IMR-90 (cell line): ENCODE measurements around the gene AP2A1. TPM values are rescaled to one million over a fixed set of nuclear protein-coding genes. Genes with fewer than 3 reads are reported as not detected.
A peak's percentile ranks its signal among the peaks of the same experiment; 100 is the strongest.

Experiments used
- ATAC-seq: fragments of 200-7000 bp; cut with Tn5 transposase; 2 replicates; pipeline ENCODE4 v1.9.1; 2020; ENCODE audit warnings: low read depth, mild to moderate bottlenecking, moderate library complexity
- BruUV-seq: library from RNA; stranded (reverse); fragments of 400-500 nt; replicated peaks from 2 replicates; lab custom pipeline; 2021; lab: Mats Ljungman, UMichigan
- CTCF ChIA-PET: fragments of 300-600 bp; formaldehyde crosslinking; extraction: SDS; loops from one replicate; lab custom pipeline; 2021; ENCODE audit warnings: antibody characterized with exemption; lab: Yijun Ruan, JAX
- POLR2A ChIA-PET: fragments of 300-600 bp; sonication (Branson Sonifier 250); formaldehyde crosslinking; loops from one replicate; lab custom pipeline; 2022; ENCODE audit warnings: antibody characterized with exemption; ENCODE audit not compliant: unreplicated experiment; lab: Charles Lee
- DNase-seq: peaks from one replicate; pipeline ENCODE4 v3.0.0; 2013
- H2AFZ ChIP-seq: replicated peaks from 2 replicates; pipeline ENCODE3; 2013; ENCODE audit warnings: low read length, mild to moderate bottlenecking; ENCODE audit not compliant: poor library complexity
- H2AK5ac ChIP-seq: 2 replicates; pipeline ENCODE4 v1.6.1; 2013; ENCODE audit warnings: low read depth, low read length, inconsistent platforms
- H2AK9ac ChIP-seq: replicated peaks from 2 replicates; pipeline ENCODE3; 2013; ENCODE audit warnings: mild to moderate bottlenecking, low read depth, low read length, moderate library complexity; ENCODE audit not compliant: poor library complexity
- H2BK120ac ChIP-seq: 2 replicates; pipeline ENCODE4 v1.6.1; 2013; ENCODE audit warnings: low read depth, low read length, inconsistent platforms
- H2BK15ac ChIP-seq: 3 replicates; pipeline ENCODE4 v1.6.1; 2013; ENCODE audit warnings: low read depth, low read length, inconsistent platforms
- H2BK20ac ChIP-seq: 2 replicates; pipeline ENCODE4 v1.6.1; 2013; ENCODE audit warnings: low read depth, mild to moderate bottlenecking, inconsistent platforms, low read length, moderate library complexity
- H2BK5ac ChIP-seq: 2 replicates; pipeline ENCODE4 v1.6.1; 2013; ENCODE audit warnings: mild to moderate bottlenecking, low read depth, low read length, inconsistent platforms; ENCODE audit not compliant: poor library complexity, severe bottlenecking
- H3K14ac ChIP-seq: replicated peaks from 2 replicates; pipeline ENCODE4 v1.6.1; 2013; ENCODE audit warnings: low read depth, low read length, inconsistent platforms
- H3K18ac ChIP-seq: 2 replicates; pipeline ENCODE4 v1.6.1; 2013; ENCODE audit warnings: low read depth, low read length, control low read depth
- H3K23ac ChIP-seq: 2 replicates; pipeline ENCODE4 v1.6.1; 2013; ENCODE audit warnings: low read depth, low read length, inconsistent platforms
- H3K27ac ChIP-seq: 2 replicates; pipeline ENCODE4 v1.5.1; 2013; ENCODE audit warnings: mild to moderate bottlenecking, control low read depth, low read length; ENCODE audit not compliant: insufficient read depth
- H3K27me3 ChIP-seq: 2 replicates; pipeline ENCODE4 v1.6.1; 2013; ENCODE audit warnings: low read length; ENCODE audit not compliant: control insufficient read depth, insufficient read depth
- H3K36me3 ChIP-seq: 2 replicates; pipeline ENCODE4 v1.6.1; 2013; ENCODE audit warnings: low read length, mixed read lengths; ENCODE audit not compliant: control insufficient read depth, insufficient read depth
- H3K4ac ChIP-seq: 2 replicates; pipeline ENCODE4 v1.6.1; 2013; ENCODE audit warnings: low read depth, low read length, inconsistent platforms
- H3K4me1 ChIP-seq: 2 replicates; pipeline ENCODE4 v1.6.1; 2013; ENCODE audit warnings: low read length, mixed read lengths; ENCODE audit not compliant: control insufficient read depth, insufficient read depth
- H3K4me2 ChIP-seq: 2 replicates; pipeline ENCODE4 v1.6.1; 2013; ENCODE audit warnings: low read depth, mild to moderate bottlenecking, control low read depth, low read length, moderate library complexity
- H3K4me3 ChIP-seq: 2 replicates; pipeline ENCODE4 v1.5.1; 2013; ENCODE audit warnings: low read depth, mild to moderate bottlenecking, control low read depth, low read length, moderate library complexity; ENCODE audit not compliant: insufficient read depth
- H3K56ac ChIP-seq: 2 replicates; pipeline ENCODE4 v1.6.1; 2013; ENCODE audit warnings: low read length, inconsistent platforms; ENCODE audit not compliant: insufficient read depth; ENCODE audit errors: extremely low read depth
- H3K79me1 ChIP-seq, 2 experiments: 2 replicates each; pipeline ENCODE4 v1.6.1; 2013; ENCODE audit warnings: low read length in 2 of 2, inconsistent platforms in 1 of 2, low read depth in 1 of 2
- H3K9ac ChIP-seq: 2 replicates; pipeline ENCODE4 v1.6.1; 2013; ENCODE audit warnings: low read depth, low read length, control low read depth
- H3K9me1 ChIP-seq: 2 replicates; pipeline ENCODE4 v1.6.1; 2013; ENCODE audit warnings: low read length, inconsistent platforms; ENCODE audit not compliant: insufficient read depth
- H3K9me3 ChIP-seq: 2 replicates; pipeline ENCODE4 v1.6.1; 2013; ENCODE audit warnings: low read length; ENCODE audit not compliant: control insufficient read depth, insufficient read depth
- H4K20me1 ChIP-seq: 2 replicates; pipeline ENCODE4 v1.6.1; 2013; ENCODE audit warnings: low read length, inconsistent platforms; ENCODE audit not compliant: insufficient read depth
- H4K5ac ChIP-seq: 2 replicates; pipeline ENCODE4 v1.6.1; 2013; ENCODE audit warnings: mild to moderate bottlenecking, low read depth, low read length, control low read depth
- H4K8ac ChIP-seq, 2 experiments: 2 replicates each; pipeline ENCODE4 v1.6.1; 2013; ENCODE audit warnings: low read depth in 2 of 2, low read length in 2 of 2, control low read depth in 1 of 2, inconsistent platforms in 1 of 2
- H4K91ac ChIP-seq: 2 replicates; pipeline ENCODE4 v1.6.1; 2013; ENCODE audit warnings: low read depth, low read length, inconsistent platforms; ENCODE audit not compliant: insufficient read depth
- BHLHE40 ChIP-seq: fragments of 150-350 bp; IDR thresholded peaks from 2 replicates; pipeline ENCODE4 v1.6.1; 2016; ENCODE audit warnings: mild to moderate bottlenecking, low read depth, low read length
- CEBPB ChIP-seq: IDR thresholded peaks from 2 replicates; pipeline ENCODE4 v1.6.1; 2012; ENCODE audit warnings: low read depth, low read length, improper control_type of control experiment
- CHD1 ChIP-seq: IDR thresholded peaks from 2 replicates; pipeline ENCODE4 v1.6.1; 2012; ENCODE audit warnings: low read depth, low read length, improper control_type of control experiment
- ELK1 ChIP-seq: fragments of 150-350 bp; IDR thresholded peaks from 2 replicates; pipeline ENCODE4 v1.6.1; 2016; ENCODE audit warnings: low read depth, mild to moderate bottlenecking, low read length, moderate library complexity, borderline replicate concordance
- MAFK ChIP-seq: IDR thresholded peaks from 2 replicates; pipeline ENCODE4 v1.6.1; 2012; ENCODE audit warnings: low read depth, low read length, improper control_type of control experiment
- MAZ ChIP-seq: IDR thresholded peaks from 2 replicates; pipeline ENCODE4 v1.6.1; 2012; ENCODE audit warnings: low read depth, mild to moderate bottlenecking, low read length, improper control_type of control experiment, moderate library complexity, borderline replicate concordance
- NFE2L2 ChIP-seq: fragments of 150-350 bp; IDR thresholded peaks from 2 replicates; pipeline ENCODE4 v1.6.1; 2016; ENCODE audit warnings: low read depth, mild to moderate bottlenecking, low read length
- POLR2A ChIP-seq: IDR thresholded peaks from 2 replicates; pipeline ENCODE4 v1.6.1; 2012; ENCODE audit warnings: mild to moderate bottlenecking, low read depth, low read length
- RAD21 ChIP-seq: IDR thresholded peaks from 2 replicates; pipeline ENCODE4 v1.6.1; 2012; ENCODE audit warnings: low read length, improper control_type of control experiment
- RCOR1 ChIP-seq: IDR thresholded peaks from 2 replicates; pipeline ENCODE4 v1.6.1; 2012; ENCODE audit warnings: mild to moderate bottlenecking, low read length, improper control_type of control experiment; ENCODE audit not compliant: insufficient replicate concordance
- RFX5 ChIP-seq: IDR thresholded peaks from 2 replicates; pipeline ENCODE4 v1.8.0; 2012; ENCODE audit warnings: low read depth, mild to moderate bottlenecking, low read length, moderate library complexity
- SMC3 ChIP-seq: fragments of 150-350 bp; IDR thresholded peaks from 2 replicates; pipeline ENCODE4 v1.6.1; 2016; ENCODE audit warnings: low read depth, mild to moderate bottlenecking, antibody characterized with exemption, low read length, moderate library complexity
- USF2 ChIP-seq: fragments of 150-350 bp; IDR thresholded peaks from 2 replicates; pipeline ENCODE4 v1.6.1; 2017; ENCODE audit warnings: mild to moderate bottlenecking, antibody characterized with exemption, low read length, low read depth
- WGBS, 2 experiments: methylation state at CpG; one replicate each; pipeline versions ENCODE4 v1.1.5 to v1.1.7; 2013; ENCODE audit warnings: missing lambda C conversion rate in 2 of 2; ENCODE audit not compliant: insufficient read length in 1 of 2; ENCODE audit errors: extremely low coverage in 2 of 2; 5-methylcytosine and 5-hydroxymethylcytosine counted together
- dilution Hi-C: fragments of 300-500 bp; cut with HindIII; formaldehyde crosslinking; loops from one replicate; pipeline ENCODE4 v1.14.3; 2018; ENCODE audit warnings: low sequenced_read_pairs; ENCODE audit not compliant: unreplicated experiment
- in situ Hi-C: fragments of 300-500 bp; cut with MboI; formaldehyde crosslinking; loops from 3 replicates; pipeline ENCODE4 v1.14.3; 2019; ENCODE audit warnings: low sequenced_read_pairs, inconsistent platforms, mixed read lengths
- intact Hi-C: fragments of 100-400 bp; cut with micrococcal nuclease; formaldehyde crosslinking; loops from 2 replicates; pipeline ENCODE4 v1.10.0; 2022
- polyA plus RNA-seq, 3 experiments: library from polyadenylated mRNA; depleted of rRNA; stranded (reverse); fragments of >200 nt; gene quantifications; 2 replicates each; pipeline ENCODE4 v1.2.3, GENCODE V29; 2012; ENCODE audit warnings: low replicate concordance in 1 of 3
- total RNA-seq: library from RNA; depleted of rRNA; stranded (reverse); fragments of >200 nt; gene quantifications from 2 replicates; pipeline ENCODE4 v1.2.3, GENCODE V29; 2012
- TF ChIP-seq, protein P1 (sequence below): conservative IDR thresholded peaks from 2 replicates; pipeline ENCODE4 v1.5.1; 2012; ENCODE audit warnings: mild to moderate bottlenecking, low read depth, low read length, improper control_type of control experiment

The AP2A1 gene
- total and polyA plus RNA-seq, 2 of the 4 experiments (the other 2 are of a cell fraction) = 40.7 to 122 TPM

GRCh38 chr19:49799271-49799797 lies 32.5 kb downstream of the AP2A1 start:
- no peak overlapping the region for H4K91ac ChIP-seq
- no peaks in the 10 kb centered on the region for H3K27me3 ChIP-seq
- DNase-seq (no peak), ATAC-seq (no peak)
- no peak overlapping the region for H3K4ac ChIP-seq
- H3K9me1 ChIP-seq = 0 out of 2 replicates have a peak, but pooled peaks cover 4% of the 10 kb centered on the region
- no peak overlapping the region for H3K4me3 ChIP-seq
- no peak overlapping the region for H4K5ac ChIP-seq
- H2BK5ac ChIP-seq = no peak overlapping the region
- intact Hi-C loops (no loop called here), in situ Hi-C loops (no loop called here), dilution Hi-C loops (no loop called here)
- no peak overlapping the region for H3K14ac ChIP-seq
- no peak overlapping the region for H2BK20ac ChIP-seq
- no peak overlapping the region for H3K9ac ChIP-seq
- no peaks in the 10 kb centered on the region for H3K9me3 ChIP-seq
- H2BK120ac ChIP-seq = no peak overlapping the region
- no peak overlapping the region for H2AK9ac ChIP-seq
- POLR2A ChIA-PET = no interaction called here
- no peak overlapping the region for H3K18ac ChIP-seq
- BruUV-seq = TSS peak; percentile 38
- no peak overlapping the region for H3K27ac ChIP-seq
- H3K23ac ChIP-seq = no peak overlapping the region
- H2AFZ ChIP-seq = no peak overlapping the region
- CTCF ChIA-PET = no interaction called here
- H3K36me3 ChIP-seq = peaks cover 66% of the 10 kb centered on the region
- H2BK15ac ChIP-seq = no peak overlapping the region
- H2AK5ac ChIP-seq = no peak overlapping the region
- H3K79me1 ChIP-seq = peaks cover 8 to 27% of the 10 kb centered on the region in 2 experiments; a peak in 3 of 4 replicates
- H3K4me2 ChIP-seq = no peak overlapping the region
- H3K56ac ChIP-seq = no peak overlapping the region
- TF ChIP-seq CEBPB (no peak), SMC3 (no peak), MAFK (no peak), NFE2L2 (no peak), USF2 (no peak), RCOR1 (no peak), RAD21 (no peak), RFX5 (no peak), POLR2A (no peak), BHLHE40 (no peak), CHD1 (no peak), ELK1 (no peak), MAZ (no peak)
- TF ChIP-seq, protein P1, sequence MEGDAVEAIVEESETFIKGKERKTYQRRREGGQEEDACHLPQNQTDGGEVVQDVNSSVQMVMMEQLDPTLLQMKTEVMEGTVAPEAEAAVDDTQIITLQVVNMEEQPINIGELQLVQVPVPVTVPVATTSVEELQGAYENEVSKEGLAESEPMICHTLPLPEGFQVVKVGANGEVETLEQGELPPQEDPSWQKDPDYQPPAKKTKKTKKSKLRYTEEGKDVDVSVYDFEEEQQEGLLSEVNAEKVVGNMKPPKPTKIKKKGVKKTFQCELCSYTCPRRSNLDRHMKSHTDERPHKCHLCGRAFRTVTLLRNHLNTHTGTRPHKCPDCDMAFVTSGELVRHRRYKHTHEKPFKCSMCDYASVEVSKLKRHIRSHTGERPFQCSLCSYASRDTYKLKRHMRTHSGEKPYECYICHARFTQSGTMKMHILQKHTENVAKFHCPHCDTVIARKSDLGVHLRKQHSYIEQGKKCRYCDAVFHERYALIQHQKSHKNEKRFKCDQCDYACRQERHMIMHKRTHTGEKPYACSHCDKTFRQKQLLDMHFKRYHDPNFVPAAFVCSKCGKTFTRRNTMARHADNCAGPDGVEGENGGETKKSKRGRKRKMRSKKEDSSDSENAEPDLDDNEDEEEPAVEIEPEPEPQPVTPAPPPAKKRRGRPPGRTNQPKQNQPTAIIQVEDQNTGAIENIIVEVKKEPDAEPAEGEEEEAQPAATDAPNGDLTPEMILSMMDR = no peak
- 92% methylated on average over 26 of the region's 28 CpGs; no CpG with 5 or more reads in 1 of the 2 experiments for WGBS, 2 experiments
- H4K8ac ChIP-seq = no peak overlapping the region
- peaks cover 15% of the 10 kb centered on the region for H4K20me1 ChIP-seq
- no peaks in the 10 kb centered on the region; the same call in 1 of the 2 replicates for H3K4me1 ChIP-seq
